Hepatocyte (in vitro differentiated cells): ENCODE measurements around the gene TSSK3.

Experiments used
- EZH2 ChIP-seq: fragments of 200-600 bp; sonication (generic); IDR thresholded peaks from 2 replicates; pipeline ENCODE4 v1.6.1; 2016; ENCODE audit warnings: antibody characterized with exemption, mild to moderate bottlenecking, borderline replicate concordance
- EZH2phosphoT487 ChIP-seq: fragments of 200-600 bp; sonication (generic); IDR thresholded peaks from one replicate; pipeline ENCODE4 v1.6.1; 2018; ENCODE audit warnings: antibody characterized with exemption, mild to moderate bottlenecking, low read depth, moderate library complexity; ENCODE audit not compliant: unreplicated experiment, severe bottlenecking
- TF ChIP-seq, protein P1 (sequence below): fragments of 200-600 bp; sonication (generic); IDR thresholded peaks from 2 replicates; pipeline ENCODE4 v1.5.1; 2016; ENCODE audit warnings: antibody characterized with exemption, mild to moderate bottlenecking; ENCODE audit not compliant: poor library complexity

DNA sequence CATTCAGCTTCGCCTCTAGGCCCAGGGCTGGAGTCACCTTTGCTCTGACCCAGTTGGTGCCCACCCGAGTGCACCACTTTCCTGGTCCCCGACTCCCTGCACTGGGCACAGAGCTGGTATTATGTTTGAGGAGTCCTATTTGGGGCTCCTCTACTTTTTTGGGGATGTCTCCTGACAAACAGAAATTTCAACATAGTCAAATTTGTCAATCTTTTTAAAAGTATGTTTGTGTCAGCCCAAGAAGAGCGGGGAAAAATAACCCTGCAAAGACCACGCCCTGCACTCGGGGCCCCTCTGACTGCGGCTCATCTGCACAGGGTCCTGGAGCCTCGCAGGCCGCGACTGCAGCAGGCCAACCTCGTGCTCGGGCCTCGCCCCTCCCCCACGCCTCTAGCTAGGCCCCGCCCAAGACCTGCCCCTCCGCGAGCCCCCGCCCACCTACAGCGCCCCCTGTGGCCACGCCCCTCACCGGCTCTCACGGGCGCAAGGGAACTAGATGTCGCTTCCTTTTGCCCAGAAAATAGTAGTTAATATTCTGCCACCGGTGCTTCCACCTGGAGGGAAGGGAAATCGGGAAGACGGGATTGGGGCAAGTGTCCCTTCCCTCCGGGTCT, 11.4 kb upstream of the TSSK3 start:
- TF ChIP-seq, protein P1, sequence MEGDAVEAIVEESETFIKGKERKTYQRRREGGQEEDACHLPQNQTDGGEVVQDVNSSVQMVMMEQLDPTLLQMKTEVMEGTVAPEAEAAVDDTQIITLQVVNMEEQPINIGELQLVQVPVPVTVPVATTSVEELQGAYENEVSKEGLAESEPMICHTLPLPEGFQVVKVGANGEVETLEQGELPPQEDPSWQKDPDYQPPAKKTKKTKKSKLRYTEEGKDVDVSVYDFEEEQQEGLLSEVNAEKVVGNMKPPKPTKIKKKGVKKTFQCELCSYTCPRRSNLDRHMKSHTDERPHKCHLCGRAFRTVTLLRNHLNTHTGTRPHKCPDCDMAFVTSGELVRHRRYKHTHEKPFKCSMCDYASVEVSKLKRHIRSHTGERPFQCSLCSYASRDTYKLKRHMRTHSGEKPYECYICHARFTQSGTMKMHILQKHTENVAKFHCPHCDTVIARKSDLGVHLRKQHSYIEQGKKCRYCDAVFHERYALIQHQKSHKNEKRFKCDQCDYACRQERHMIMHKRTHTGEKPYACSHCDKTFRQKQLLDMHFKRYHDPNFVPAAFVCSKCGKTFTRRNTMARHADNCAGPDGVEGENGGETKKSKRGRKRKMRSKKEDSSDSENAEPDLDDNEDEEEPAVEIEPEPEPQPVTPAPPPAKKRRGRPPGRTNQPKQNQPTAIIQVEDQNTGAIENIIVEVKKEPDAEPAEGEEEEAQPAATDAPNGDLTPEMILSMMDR: peak; percentile 89
- TF ChIP-seq EZH2 (no peak), EZH2phosphoT487 (no peak)
